Prostate gland (tissue), 2 donors: ENCODE data around the gene TMED7. TPM values are rescaled to one million over a fixed set of nuclear protein-coding genes. Genes with fewer than 3 reads are reported as not detected.

Experiments used
- DNase-seq: peaks from one replicate; pipeline ENCODE4 v3.0.0-alpha.2; 2019; ENCODE audit warnings: low spot score
- H3K27ac ChIP-seq, 2 donors: fragments of 200-600 bp; sonication (generic); 2 replicates each; pipeline ENCODE4 v1.5.1; 2017 to 2019
- H3K27me3 ChIP-seq: fragments of 200-600 bp; sonication (generic); replicated peaks from 2 replicates; pipeline ENCODE4 v1.5.1; 2019; ENCODE audit not compliant: insufficient read depth
- H3K36me3 ChIP-seq, 2 donors: fragments of 200-600 bp; sonication (generic); 1 replicate in 1 of 2; 2 replicates in 1 of 2; pipeline versions ENCODE4 v1.5.1 to v1.8.1; 2017 to 2019
- H3K4me1 ChIP-seq: fragments of 200-600 bp; sonication (generic); replicated peaks from 2 replicates; pipeline ENCODE4 v1.5.1; 2019
- H3K4me3 ChIP-seq, 2 donors: fragments of 200-600 bp; sonication (generic); 2 replicates each; pipeline ENCODE4 v1.5.1; 2017 to 2019
- H3K9me3 ChIP-seq: fragments of 200-600 bp; sonication (generic); 2 replicates; pipeline ENCODE4 v1.5.1; 2017
- POLR2A ChIP-seq: fragments of 450-650 bp; IDR thresholded peaks from one replicate; pipeline ENCODE4 v1.6.1; 2016; ENCODE audit warnings: antibody characterized with exemption, mild to moderate bottlenecking
- POLR2AphosphoS5 ChIP-seq: sonication (generic); formaldehyde crosslinking; IDR thresholded peaks from one replicate; pipeline ENCODE4 v1.6.1; 2017; ENCODE audit warnings: antibody characterized with exemption
- WGBS: methylation state at CpG from one replicate; pipeline ENCODE4 v1.1.5; 2018; 5-methylcytosine and 5-hydroxymethylcytosine counted together
- intact Hi-C: fragments of 100-400 bp; cut with DNase I; formaldehyde crosslinking; loops from one replicate; pipeline ENCODE4 v1.14.2; 2022
- total RNA-seq, 2 donors: library from RNA; depleted of rRNA; stranded (reverse); fragments of >200 nt; gene quantifications; one replicate each; pipeline ENCODE4 v1.1.0, GENCODE V29; 2016
- TF ChIP-seq, protein P1 (sequence below), 4 experiments: fragments of 200-600 bp in 2 of 4; fragments of 450-650 bp in 2 of 4; sonication (generic) in 2 of 4; IDR thresholded peaks; 1 replicate in 3 of 4; 2 replicates in 1 of 4; pipeline ENCODE4 v1.5.1; 2016 to 2019; ENCODE audit warnings: antibody characterized with exemption in 4 of 4, mild to moderate bottlenecking in 2 of 4, moderate library complexity in 2 of 4

The TMED7 gene
- total RNA-seq, 2 donors from 2014 or later: 109 to 155 TPM

DNA sequence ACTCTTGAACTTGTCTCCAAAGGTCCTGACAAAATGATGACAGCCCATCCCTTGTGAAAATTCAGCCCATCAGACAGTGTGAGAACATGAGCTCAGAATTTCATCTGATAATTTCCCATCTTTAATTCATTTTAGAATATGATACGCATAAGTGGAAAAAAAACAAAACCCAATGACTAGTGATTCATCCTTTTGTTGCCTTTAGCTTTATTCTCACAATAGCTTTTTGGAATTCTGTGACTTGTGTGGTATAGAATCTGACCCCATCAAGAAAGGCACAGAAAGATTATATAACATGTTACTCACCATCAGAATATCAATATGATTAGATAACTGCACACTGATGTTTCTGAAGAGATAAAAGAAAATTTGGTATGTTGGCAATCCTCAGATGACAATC is 16.1 kb upstream of the TMED7 start:
- no peak overlapping the region for H3K27ac ChIP-seq
- WGBS: 76% methylated on average over 1 of the region's 1 CpG
- no peak for DNase-seq
- no peaks in the 10 kb centered on the region for H3K4me1 ChIP-seq
- H3K36me3 ChIP-seq: no peaks in the 10 kb centered on the region
- peaks cover 2% of the 10 kb centered on the region for H3K27me3 ChIP-seq
- no peak overlapping the region for H3K4me3 ChIP-seq
- TF ChIP-seq, protein P1, sequence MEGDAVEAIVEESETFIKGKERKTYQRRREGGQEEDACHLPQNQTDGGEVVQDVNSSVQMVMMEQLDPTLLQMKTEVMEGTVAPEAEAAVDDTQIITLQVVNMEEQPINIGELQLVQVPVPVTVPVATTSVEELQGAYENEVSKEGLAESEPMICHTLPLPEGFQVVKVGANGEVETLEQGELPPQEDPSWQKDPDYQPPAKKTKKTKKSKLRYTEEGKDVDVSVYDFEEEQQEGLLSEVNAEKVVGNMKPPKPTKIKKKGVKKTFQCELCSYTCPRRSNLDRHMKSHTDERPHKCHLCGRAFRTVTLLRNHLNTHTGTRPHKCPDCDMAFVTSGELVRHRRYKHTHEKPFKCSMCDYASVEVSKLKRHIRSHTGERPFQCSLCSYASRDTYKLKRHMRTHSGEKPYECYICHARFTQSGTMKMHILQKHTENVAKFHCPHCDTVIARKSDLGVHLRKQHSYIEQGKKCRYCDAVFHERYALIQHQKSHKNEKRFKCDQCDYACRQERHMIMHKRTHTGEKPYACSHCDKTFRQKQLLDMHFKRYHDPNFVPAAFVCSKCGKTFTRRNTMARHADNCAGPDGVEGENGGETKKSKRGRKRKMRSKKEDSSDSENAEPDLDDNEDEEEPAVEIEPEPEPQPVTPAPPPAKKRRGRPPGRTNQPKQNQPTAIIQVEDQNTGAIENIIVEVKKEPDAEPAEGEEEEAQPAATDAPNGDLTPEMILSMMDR (IDR thresholded peaks at IDR 0.05): no peak
- intact Hi-C loops: no loop called here
- no peaks in the 10 kb centered on the region for H3K9me3 ChIP-seq

DNA sequence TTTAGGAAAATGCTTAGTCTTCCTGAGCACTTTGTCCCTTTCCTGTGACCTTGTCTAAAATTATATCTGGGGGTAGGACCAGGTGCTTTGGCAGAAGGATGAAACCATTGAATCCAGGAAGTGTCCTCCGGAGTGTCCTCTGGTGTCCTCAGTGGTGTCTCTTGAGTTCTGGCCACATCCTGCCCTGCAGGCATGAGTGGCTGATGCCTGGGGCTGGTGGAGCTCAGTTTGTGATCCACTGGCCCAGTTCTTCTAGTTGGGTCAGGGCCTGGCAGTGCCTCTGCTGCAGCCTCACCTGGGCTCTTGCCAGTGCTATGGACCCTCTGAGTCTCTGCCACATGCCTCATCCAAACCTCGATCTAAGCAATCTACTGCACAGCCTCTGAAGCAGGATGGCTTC is 14.4 kb upstream of the TMED7 start:
- no peak overlapping the region for H3K27ac ChIP-seq
- DNase-seq: no peak
- 76% methylated on average over 2 of the region's 2 CpGs for WGBS
- H3K4me1 ChIP-seq: no peaks in the 10 kb centered on the region
- peaks cover 2% of the 10 kb centered on the region for H3K27me3 ChIP-seq
- TF ChIP-seq POLR2AphosphoS5: no peak
- TF ChIP-seq, protein P1 (IDR thresholded peaks at IDR 0.05): no peak
- no peak for TF ChIP-seq POLR2A
- no peaks in the 10 kb centered on the region for H3K36me3 ChIP-seq
- no peak overlapping the region for H3K4me3 ChIP-seq
- no peaks in the 10 kb centered on the region for H3K9me3 ChIP-seq
- intact Hi-C loops: no loop called here

DNA sequence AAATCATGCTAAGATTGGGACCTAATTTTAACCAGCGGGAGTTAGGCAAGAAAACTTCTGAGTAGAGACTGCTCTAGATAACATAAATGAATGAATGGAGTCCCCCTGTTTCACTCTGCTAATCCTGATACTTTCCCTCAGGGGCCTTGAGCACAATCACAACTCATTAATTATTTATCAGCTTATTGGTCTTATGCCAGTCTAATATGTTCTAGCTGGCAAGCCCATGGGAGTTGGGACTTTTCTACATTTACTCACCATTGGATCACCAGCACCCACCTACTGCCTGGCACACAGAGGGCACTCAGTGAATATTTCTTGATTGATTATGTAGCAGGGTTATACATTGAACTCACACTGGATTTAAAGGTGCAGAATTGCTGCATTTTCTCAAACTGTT is 13.5 kb upstream of the TMED7 start:
- H3K9me3 ChIP-seq: no peaks in the 10 kb centered on the region
- no peaks in the 10 kb centered on the region for H3K27me3 ChIP-seq
- intact Hi-C loops: no loop called here
- H3K4me3 ChIP-seq: no peak overlapping the region
- no peak for DNase-seq
- no peak overlapping the region for H3K27ac ChIP-seq
- no peaks in the 10 kb centered on the region for H3K4me1 ChIP-seq
- no peaks in the 10 kb centered on the region for H3K36me3 ChIP-seq
- no peak for TF ChIP-seq POLR2A
- TF ChIP-seq POLR2AphosphoS5: no peak
- TF ChIP-seq, protein P1 (IDR thresholded peaks at IDR 0.05): no peak
- 96% methylated on average over 1 of the region's 1 CpG for WGBS

DNA sequence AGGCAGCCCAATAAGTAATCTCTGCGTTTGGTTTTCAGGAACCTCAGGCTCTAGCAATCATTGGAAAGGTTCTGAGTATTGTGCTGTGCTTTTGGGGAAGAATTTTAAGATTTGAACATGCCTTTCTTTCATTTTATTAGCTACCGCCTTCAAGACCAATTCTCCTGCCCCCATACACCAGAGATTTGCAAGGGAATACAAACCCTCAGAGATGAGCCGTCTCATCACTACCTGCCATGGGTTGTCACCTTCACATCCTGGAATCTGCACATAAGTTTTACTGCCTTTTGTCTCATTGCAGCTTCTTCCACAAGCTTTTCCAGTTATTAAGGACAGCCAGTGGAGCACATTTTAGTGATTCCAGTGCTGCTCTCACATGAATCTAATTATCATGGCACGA is 11.7 kb upstream of the TMED7 start:
- no peak overlapping the region for H3K4me3 ChIP-seq
- intact Hi-C loops: no loop called here
- TF ChIP-seq POLR2AphosphoS5 (no peak), POLR2A (no peak)
- TF ChIP-seq, protein P1 (IDR thresholded peaks at IDR 0.05): no peak
- no peak for DNase-seq
- 79% methylated on average over 4 of the region's 4 CpGs for WGBS
- no peaks in the 10 kb centered on the region for H3K27me3 ChIP-seq
- H3K4me1 ChIP-seq: no peaks in the 10 kb centered on the region
- H3K36me3 ChIP-seq: no peaks in the 10 kb centered on the region
- H3K27ac ChIP-seq: no peak overlapping the region
- H3K9me3 ChIP-seq: no peaks in the 10 kb centered on the region

DNA sequence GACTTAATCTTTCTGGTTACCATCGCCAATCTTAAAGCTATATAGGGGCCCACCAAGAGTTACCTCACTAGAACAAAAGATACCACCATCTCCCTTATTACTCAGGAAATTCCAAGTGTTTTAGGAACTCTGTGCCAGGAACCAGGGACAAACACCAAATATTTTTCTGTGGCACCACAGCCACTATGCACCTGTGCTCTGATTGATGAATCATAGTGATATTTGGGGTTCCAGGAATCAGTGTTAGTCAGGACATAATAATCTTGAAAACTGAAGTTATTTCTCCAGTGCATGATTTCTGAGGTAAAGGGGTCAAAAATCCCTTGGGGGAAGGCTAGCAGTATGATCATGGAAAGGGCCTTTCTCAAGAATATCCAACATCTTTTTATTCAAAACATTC is 10.2 kb upstream of the TMED7 start:
- TF ChIP-seq, protein P1 (IDR thresholded peaks at IDR 0.05): no peak
- no peak for TF ChIP-seq POLR2AphosphoS5
- no peak for TF ChIP-seq POLR2A
- 88% methylated on average over 1 of the region's 1 CpG for WGBS
- DNase-seq: no peak

More for the DNA sequence above, 10.2 kb upstream of the TMED7 start:
- H3K4me1 ChIP-seq: no peaks in the 10 kb centered on the region
- no peaks in the 10 kb centered on the region for H3K27me3 ChIP-seq
- intact Hi-C loops: no loop called here
- no peak overlapping the region for H3K4me3 ChIP-seq
- no peaks in the 10 kb centered on the region for H3K36me3 ChIP-seq
- no peak overlapping the region for H3K27ac ChIP-seq
- no peaks in the 10 kb centered on the region for H3K9me3 ChIP-seq
